PFSK-1 (cell line): Measurements from ENCODE around the gene GPR82.

Experiments used
- FOXP2 ChIP-seq: optimal IDR thresholded peaks from 2 replicates; pipeline ENCODE3; 2011; ENCODE audit warnings: borderline replicate concordance, control low read depth, inconsistent platforms; ENCODE audit not compliant: insufficient read depth; ENCODE audit errors: extremely low read length, extremely low read depth
- POLR2AphosphoS5 ChIP-seq: IDR thresholded peaks from 2 replicates; pipeline ENCODE4 v1.6.1; 2012; ENCODE audit warnings: low read depth, mild to moderate bottlenecking, control low read depth, low read length, moderate library complexity
- REST ChIP-seq, 2 experiments: IDR thresholded peaks; 2 replicates each; pipeline versions ENCODE4 v1.6.1 to v1.8.0; 2011 to 2012; ENCODE audit warnings: low read depth in 2 of 2, low read length in 2 of 2, control low read depth in 1 of 2, inconsistent platforms in 1 of 2, mild to moderate bottlenecking in 1 of 2, moderate library complexity in 1 of 2; ENCODE audit not compliant: insufficient read depth in 1 of 2
- SIN3A ChIP-seq: IDR thresholded peaks from 2 replicates; pipeline ENCODE4 v1.6.1; 2012; ENCODE audit warnings: mild to moderate bottlenecking, low read length, moderate library complexity, borderline replicate concordance; ENCODE audit not compliant: insufficient read depth
- TAF1 ChIP-seq: IDR thresholded peaks from 2 replicates; pipeline ENCODE4 v1.6.1; 2012; ENCODE audit warnings: low read length, control low read depth, borderline replicate concordance; ENCODE audit not compliant: insufficient read depth

The GPR82 gene

GRCh38 chrX:41761169-41761568 lies 37.2 kb downstream of the GPR82 start:
- TF ChIP-seq POLR2AphosphoS5, result no peak
- no peak for TF ChIP-seq SIN3A
- no peak for TF ChIP-seq REST (IDR thresholded peaks at IDR 0.05; ENCODE audit: insufficient read depth in 1 of 2, low read depth in 2 of 2, low read length in 2 of 2)
- no peak for TF ChIP-seq FOXP2
- TF ChIP-seq TAF1, result no peak

DNA sequence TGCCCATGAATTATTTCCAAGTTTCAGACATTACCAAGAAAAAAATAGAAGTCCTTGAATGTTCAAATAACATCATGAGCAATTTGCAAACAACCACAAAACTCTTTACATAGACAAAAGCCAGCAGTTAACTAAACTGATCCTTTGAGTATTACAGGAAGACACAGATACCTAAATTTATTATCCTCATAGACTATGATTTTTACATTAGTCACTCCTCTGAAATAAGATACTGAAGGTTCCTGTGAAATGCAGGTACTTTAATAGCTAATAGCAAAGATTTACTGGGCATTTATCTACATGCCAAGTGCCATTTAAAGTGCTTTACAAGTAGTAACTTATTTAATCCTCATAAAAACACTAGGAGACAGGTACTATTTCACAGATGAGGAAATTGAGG lies 37.7 kb downstream of the GPR82 start:
- TF ChIP-seq TAF1 (no peak), REST (IDR thresholded peaks at IDR 0.05; ENCODE audit: insufficient read depth in 1 of 2, low read depth in 2 of 2, low read length in 2 of 2) (no peak), POLR2AphosphoS5 (no peak), SIN3A (no peak), FOXP2 (no peak)

GRCh38 chrX:41779030-41779564 lies 55.1 kb downstream of the GPR82 start:
- no peak for TF ChIP-seq TAF1
- no peak for TF ChIP-seq FOXP2
- no peak for TF ChIP-seq REST (IDR thresholded peaks at IDR 0.05; ENCODE audit: insufficient read depth in 1 of 2, low read depth in 2 of 2, low read length in 2 of 2)
- no peak for TF ChIP-seq SIN3A
- no peak for TF ChIP-seq POLR2AphosphoS5
